ENCODE data around the gene KRT85. TPM values are rescaled to one million over a fixed set of nuclear protein-coding genes. Genes with fewer than 3 reads are reported as not detected.

Gene KRT85
- total RNA-seq, 1 donor from 2014 or later = not detected

- Mint-ChIP-seq H3K27me3 (peaks cover 23% of the 10 kb centered on the region), H3K9me3 (peaks cover 6% of the 10 kb centered on the region), H3K4me1 (no peaks in the 10 kb centered on the region), H3K36me3 (ENCODE audit: low read depth) (no peaks in the 10 kb centered on the region), H3K27ac (no peak overlapping the region), H3K4me3 (no peak overlapping the region)
- ChIA-PET CTCF (interaction anchor here (0.7 to 1.5 kb wide), 4 partner anchors 11 to 507 kb away, joined by 3 to 6 read pairs (median 4); no protein-coding TSS in a partner anchor), POLR2A (no interaction called here)
- no peak for TF ChIP-seq CTCF (IDR thresholded peaks at IDR 0.05)
- DNase-seq = no peak
- intact Hi-C loops (cut with micrococcal nuclease) = loop anchor here (1.0 to 2.0 kb wide), 3 partner anchors 498 to 609 kb away; no protein-coding TSS in a partner anchor
- peak; percentile 25 for ATAC-seq (ENCODE audit: low read depth)
Measured at GRCh38 chr12:52372216-52373154, 5.2 kb upstream of the KRT85 start.

- intact Hi-C loops (cut with micrococcal nuclease) = loop anchor here (1.0 to 2.0 kb wide), 3 partner anchors 499 to 610 kb away; no protein-coding TSS in a partner anchor
- no peak for DNase-seq
- Mint-ChIP-seq H3K27ac (no peak overlapping the region), H3K4me1 (no peaks in the 10 kb centered on the region), H3K36me3 (ENCODE audit: low read depth) (no peaks in the 10 kb centered on the region), H3K27me3 (peaks cover 19% of the 10 kb centered on the region), H3K9me3 (peaks cover 6% of the 10 kb centered on the region), H3K4me3 (no peak overlapping the region)
- ATAC-seq (ENCODE audit: low read depth) = no peak
- ChIA-PET POLR2A (no interaction called here), CTCF (interaction anchor here (1.4 kb wide), 1 partner anchor 508 kb away, joined by 5 read pairs; no protein-coding TSS in a partner anchor)
- no peak for TF ChIP-seq CTCF (IDR thresholded peaks at IDR 0.05)
Measured at GRCh38 chr12:52371716-52372115, 4.4 kb upstream of the KRT85 start.

- H3K4me3 Mint-ChIP-seq = no peak overlapping the region
- H3K36me3 Mint-ChIP-seq (ENCODE audit: low read depth) = no peaks in the 10 kb centered on the region
- H3K27ac Mint-ChIP-seq = no peak overlapping the region
- intact Hi-C loops (cut with micrococcal nuclease) = no loop called here
- ATAC-seq (ENCODE audit: low read depth) (no peak), DNase-seq (no peak)
- no peak for TF ChIP-seq CTCF (IDR thresholded peaks at IDR 0.05)
- peaks cover 16% of the 10 kb centered on the region for H3K27me3 Mint-ChIP-seq
- POLR2A ChIA-PET = no interaction called here
- CTCF ChIA-PET = no interaction called here
- no peaks in the 10 kb centered on the region for H3K4me1 Mint-ChIP-seq
- H3K9me3 Mint-ChIP-seq = peaks cover 6% of the 10 kb centered on the region
Measured at GRCh38 chr12:52370926-52371608, 3.8 kb upstream of the KRT85 start.

DNA sequence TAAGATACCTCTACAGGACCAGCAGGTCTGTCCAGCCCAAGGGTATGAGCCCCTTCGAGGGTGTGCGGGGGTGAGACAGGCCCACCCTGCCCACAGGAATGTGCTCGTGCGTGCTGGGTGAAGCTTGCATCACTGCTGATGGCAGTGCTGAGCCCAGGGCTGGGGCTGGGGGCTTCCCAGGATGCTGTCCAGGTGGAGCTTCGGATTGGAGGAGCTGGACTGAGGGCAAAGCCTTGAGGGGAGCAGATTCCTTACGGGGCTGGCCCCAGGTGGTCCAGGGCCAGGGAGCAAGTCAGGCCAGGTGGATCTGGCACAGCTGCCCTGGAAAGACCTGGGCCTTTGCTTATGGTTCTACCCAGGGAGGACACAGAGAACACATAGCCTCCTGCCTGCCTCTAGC, 2.5 kb upstream of the KRT85 start:
- POLR2A ChIA-PET = no interaction called here
- peaks cover 6% of the 10 kb centered on the region for H3K9me3 Mint-ChIP-seq

More for the DNA sequence above, 2.5 kb upstream of the KRT85 start:
- Mint-ChIP-seq H3K4me1 (no peaks in the 10 kb centered on the region), H3K27ac (no peak overlapping the region), H3K36me3 (ENCODE audit: low read depth) (no peaks in the 10 kb centered on the region), H3K27me3 (peaks cover 16% of the 10 kb centered on the region), H3K4me3 (no peak overlapping the region)
- TF ChIP-seq CTCF (IDR thresholded peaks at IDR 0.05) = no peak
- no peak for ATAC-seq (ENCODE audit: low read depth)
- no peak for DNase-seq
- intact Hi-C loops (cut with micrococcal nuclease) = no loop called here
- CTCF ChIA-PET = interaction anchor here (1.2 kb wide), 1 partner anchor 501 kb away, joined by 3 read pairs; no protein-coding TSS in a partner anchor

Measured in activated B cell treated with CpG ODN at 0.5 μM for 24 hours (primary cell).